HG03520 (cell line): Measurements from ENCODE around the gene SORCS2.

ENCODE experiments used
- ATAC-seq: cut with Tn5 transposase; IDR thresholded peaks from one replicate; pipeline ENCODE4 v1.9.1; 2021; ENCODE audit warnings: mild to moderate bottlenecking, moderate library complexity; ENCODE audit not compliant: unreplicated experiment

SORCS2 gene

DNA sequence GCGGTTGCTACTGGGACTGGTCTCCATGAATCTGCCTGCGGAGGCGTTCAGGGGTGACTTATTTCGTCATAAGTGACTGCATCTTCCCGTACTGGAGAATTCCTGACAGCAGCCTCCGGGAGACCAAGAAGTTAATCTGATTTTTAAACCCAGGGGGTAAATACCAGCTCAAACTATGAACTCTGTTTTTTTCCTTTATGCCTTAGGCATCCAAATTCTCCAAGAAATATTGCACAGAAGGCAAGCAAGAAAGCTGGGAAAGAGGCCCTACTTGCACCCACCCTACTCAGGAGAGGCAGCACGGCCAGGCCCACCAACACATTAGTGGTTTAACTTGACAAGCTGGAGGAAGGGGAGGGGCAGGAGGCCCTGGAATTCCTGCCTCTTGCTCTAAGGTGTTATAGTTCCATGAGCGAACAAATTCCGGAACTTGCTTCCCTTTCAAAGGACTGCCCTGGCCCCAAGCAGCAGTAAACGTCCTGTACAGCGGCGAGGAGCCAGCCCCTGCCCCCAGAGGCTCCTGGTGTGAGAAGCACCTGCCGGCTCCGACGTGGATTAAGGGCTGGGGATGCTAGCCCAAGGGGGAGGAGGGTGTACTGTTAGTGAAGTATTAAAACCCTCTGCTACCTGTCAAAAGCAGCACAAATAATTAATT is 570.2 kb downstream of the SORCS2 start:
- no peak for ATAC-seq

DNA sequence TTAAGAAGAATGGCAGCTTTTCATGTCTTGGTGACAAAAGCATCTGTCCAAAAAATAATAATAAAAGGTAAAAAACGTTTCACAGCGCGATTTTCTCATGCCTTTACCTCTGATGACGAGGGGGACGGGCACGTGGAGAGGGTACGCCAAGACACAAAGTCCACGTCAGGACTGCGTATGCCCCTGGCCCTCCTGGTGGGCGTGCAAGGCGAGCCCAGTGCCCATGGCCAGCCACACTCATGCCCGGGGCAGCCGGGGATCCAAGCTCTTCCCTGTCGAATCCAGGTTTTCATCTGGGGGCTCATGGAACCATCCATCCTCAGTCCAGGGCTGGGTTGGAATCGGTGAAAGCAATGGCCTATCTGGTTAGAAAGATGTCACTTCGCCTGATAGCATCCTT is 570.8 kb downstream of the SORCS2 start:
- no peak for ATAC-seq

- ATAC-seq, result no peak
Observed at GRCh38 chr4:7763788-7764187, 571.5 kb downstream of the SORCS2 start.

DNA sequence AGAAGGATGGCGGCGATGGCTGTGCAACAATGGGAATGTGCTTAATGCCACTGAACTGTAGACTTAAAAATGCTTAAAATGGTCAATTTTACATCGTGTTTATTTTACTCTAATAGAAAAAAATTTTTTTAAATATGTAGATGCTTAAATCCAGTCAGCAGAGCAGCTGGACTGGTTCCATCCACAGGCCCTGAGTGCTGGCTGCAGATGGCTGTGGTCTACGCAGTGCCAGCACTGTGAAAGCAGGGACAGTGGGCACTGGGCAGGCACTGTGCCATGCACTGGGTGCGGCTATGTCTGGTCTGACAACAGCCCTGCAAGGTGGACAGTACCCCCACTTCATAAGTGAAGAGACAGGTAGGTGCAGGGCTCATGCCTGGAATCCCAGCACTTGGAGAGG is 572.1 kb downstream of the SORCS2 start:
- no peak for ATAC-seq

DNA sequence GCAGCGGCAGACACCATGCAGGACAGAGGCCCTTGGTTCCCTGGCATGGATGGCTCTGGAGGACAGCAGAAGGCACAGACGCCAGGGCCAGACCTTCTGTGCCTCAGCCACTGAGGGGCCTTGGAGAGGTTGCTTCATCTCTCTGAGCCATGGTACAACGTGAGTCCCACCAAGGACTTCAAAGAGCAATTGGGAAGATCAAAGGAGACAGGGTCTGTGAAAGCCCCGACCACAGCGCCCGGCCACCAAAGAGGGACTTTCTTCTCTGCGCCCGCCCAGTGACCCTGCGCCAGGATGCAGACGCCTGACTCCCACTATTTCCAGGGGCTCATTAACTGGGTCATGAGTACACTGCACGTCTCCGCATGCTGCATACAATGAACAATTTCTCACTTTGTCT is 573.3 kb downstream of the SORCS2 start:
- ATAC-seq, result no peak

- no peak for ATAC-seq
Observed at GRCh38 chr4:7766086-7766485, 573.7 kb downstream of the SORCS2 start.

GRCh38 chr4:7766661-7767345 is 574.5 kb downstream of the SORCS2 start:
- no peak for ATAC-seq

DNA sequence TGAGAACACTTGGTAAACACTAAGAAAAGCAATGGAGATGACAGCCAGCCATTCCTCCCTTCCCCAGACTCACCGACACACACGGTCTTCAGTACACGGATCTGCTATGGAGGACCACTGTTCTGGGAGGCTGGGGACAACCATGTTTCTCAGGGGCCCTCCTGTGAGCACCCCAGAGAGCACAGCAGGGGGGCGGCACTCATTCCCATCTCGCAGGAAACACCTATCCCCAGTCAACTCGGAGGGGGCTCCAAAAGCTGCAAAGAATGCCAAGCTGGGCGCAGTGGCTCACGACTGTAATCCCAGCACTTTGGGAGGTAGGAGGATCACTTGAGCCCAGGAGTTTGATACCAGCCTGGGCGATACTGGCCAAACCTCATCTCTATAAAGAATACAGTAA is 575.2 kb downstream of the SORCS2 start:
- no peak for ATAC-seq

DNA sequence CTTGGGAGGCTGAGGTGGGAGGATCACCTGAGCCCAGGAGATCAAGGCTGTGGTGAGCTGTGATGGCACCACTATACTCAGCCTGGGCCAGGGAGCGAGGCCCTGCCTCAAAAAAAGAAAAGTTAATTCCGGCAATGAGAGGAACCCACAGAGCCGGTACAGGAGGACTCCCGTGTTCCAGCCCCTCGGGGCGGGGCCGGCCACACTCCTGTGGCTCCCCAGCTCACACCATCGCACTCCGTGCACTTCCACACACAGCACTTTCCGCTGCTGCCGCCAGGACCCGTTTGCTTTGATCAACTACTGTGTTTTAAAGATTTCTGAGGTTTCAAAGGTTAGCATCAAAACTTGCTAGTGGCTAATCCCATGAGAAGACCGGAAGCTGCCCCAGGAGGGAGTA is 575.6 kb downstream of the SORCS2 start:
- ATAC-seq, result no peak

- ATAC-seq, result no peak
Observed at GRCh38 chr4:7768736-7769135, 576.4 kb downstream of the SORCS2 start.

DNA sequence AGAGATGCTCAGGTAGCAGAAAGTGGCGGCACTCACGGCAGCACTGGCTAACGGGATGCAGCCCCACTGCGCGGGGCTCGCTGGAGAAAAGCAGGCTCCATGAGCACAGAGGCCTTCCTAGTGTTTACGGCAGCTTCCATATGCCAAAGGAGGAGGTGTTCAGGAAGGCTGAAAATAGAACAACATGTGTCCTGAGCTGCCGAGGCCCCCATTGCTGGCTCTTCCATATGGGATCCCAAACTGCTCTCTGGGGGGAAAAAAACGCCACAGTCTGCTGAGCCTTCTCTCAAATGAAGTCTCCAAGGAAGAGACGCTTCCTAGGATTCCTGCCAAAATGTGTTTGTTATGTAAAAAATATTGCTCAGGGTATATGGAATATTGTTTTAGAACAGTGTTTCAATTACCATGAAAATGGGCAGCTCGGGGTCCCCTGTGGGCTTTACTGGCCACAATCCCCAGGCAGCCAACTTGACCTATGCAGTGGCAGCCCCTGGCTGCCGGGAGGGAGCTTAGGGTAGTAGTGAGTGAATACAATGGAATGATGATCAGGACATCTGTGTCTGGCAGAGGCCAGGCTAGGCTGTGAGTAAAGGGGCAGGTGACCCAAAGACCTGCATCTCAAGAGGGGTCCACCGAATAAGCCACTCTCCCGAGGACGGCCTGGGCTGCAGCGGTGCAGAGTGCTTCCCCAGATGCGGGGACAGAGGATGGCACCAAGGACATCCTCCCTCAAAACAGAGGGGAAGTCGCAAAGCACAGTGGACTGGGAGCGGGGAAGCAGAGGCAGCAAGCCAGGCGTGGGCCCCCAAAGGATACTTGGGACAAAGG is 577.3 kb downstream of the SORCS2 start:
- ATAC-seq, result no peak

GRCh38 chr4:7770224-7771050 is 578.1 kb downstream of the SORCS2 start:
- no peak for ATAC-seq

DNA sequence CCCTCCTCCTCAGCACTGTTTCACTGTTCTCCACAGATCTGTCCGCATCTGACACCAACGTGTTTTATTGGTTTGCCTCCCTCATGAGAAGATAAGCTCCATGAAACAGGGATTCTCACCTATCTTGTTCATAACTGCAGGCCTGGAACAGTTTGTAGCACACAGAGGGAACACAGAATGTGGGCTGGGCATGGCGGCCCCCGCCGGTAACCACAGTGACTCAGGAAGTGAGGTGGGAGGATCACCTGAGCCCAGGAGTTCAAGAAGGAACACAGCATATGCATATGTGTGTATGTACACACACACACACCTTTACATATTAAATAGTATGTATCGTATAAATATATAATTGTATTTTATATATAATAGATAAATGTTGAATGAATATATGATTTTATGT is 578.7 kb downstream of the SORCS2 start:
- no peak for ATAC-seq

- peak; percentile 91 for ATAC-seq
Observed at GRCh38 chr4:7771541-7772507, 579.5 kb downstream of the SORCS2 start.

GRCh38 chr4:7772711-7773385 is 580.5 kb downstream of the SORCS2 start:
- no peak for ATAC-seq

GRCh38 chr4:7773401-7774180 is 581.3 kb downstream of the SORCS2 start:
- ATAC-seq, result no peak

- ATAC-seq, result no peak
Observed at GRCh38 chr4:7774301-7775294, 582.3 kb downstream of the SORCS2 start.
